GM18502 (cell line): Measurements from ENCODE around the gene SNX18.

Experiments used
- ATAC-seq: cut with Tn5 transposase; IDR thresholded peaks from one replicate; pipeline ENCODE4 v1.9.1; 2021; ENCODE audit warnings: mild to moderate bottlenecking; ENCODE audit not compliant: unreplicated experiment, poor library complexity

The SNX18 gene

DNA sequence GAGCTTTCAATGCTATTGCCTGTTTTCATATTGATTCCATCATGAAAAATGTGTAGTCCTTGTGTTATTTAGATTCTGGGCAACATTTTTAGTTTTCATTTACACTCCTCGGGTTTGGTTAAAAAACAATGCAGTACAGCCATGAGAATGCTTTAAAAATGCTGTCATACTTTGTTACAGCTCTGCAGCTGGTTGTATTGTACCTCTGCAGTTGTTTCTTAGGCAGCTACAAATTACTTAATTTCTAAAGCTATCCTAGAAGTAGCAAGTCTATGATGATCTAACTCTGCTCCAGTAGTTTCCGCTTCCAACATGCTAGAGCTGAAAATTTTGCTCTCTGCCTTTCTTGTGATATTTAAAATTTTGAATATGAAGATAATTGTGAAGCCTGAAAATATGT is 20.2 kb downstream of the SNX18 start:
- ATAC-seq, result no peak

GRCh38 chr5:54538156-54538555 is 20.6 kb downstream of the SNX18 start:
- ATAC-seq, result no peak

GRCh38 chr5:54539001-54539400 is 21.4 kb downstream of the SNX18 start:
- ATAC-seq, result no peak

GRCh38 chr5:54540286-54540685 is 22.7 kb downstream of the SNX18 start:
- ATAC-seq, result no peak

DNA sequence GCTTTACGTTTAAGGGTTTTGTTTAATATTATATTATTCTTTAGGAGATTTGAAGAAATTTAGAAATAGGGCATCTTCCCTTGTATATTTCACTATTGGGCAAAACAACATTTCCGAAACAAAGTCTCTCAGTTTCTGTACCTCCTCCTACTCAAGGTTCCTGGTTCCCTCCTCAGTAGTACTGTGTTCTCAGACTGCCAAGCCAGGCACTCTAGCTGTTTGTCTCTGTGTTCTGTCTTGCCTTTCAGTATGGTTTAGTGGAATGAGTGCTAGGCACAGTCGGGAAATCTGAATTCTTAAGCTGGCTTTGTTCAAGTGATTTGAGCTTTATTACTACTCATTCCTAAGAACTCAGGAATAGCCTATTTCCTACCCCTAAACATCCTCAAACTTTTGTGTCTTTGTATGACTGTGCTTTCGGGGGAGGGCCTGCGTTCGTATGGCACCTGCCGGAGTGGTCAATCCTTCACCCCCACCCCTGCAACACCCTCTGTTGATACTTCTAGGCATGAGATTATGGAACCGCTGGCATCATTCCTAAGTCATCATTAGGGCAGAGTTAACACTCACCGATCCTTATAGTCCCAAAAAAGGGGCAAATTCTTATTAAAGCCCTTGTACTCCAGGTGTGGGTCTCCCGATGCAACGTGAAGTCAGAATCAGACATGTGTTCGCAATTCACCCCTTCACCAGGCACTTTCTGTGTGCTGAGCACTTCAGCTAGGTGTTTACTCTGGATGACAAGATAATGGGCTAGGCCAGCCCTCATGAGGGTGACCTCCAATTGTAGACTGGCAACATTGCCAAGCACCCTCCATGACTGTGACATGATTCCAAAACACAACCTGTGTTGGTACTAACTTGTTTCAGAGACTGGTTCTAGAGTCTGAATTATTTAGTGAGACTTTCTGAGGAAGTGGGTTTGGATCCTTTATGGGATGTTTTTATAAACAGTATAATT is 24.5 kb downstream of the SNX18 start:
- ATAC-seq, result no peak

DNA sequence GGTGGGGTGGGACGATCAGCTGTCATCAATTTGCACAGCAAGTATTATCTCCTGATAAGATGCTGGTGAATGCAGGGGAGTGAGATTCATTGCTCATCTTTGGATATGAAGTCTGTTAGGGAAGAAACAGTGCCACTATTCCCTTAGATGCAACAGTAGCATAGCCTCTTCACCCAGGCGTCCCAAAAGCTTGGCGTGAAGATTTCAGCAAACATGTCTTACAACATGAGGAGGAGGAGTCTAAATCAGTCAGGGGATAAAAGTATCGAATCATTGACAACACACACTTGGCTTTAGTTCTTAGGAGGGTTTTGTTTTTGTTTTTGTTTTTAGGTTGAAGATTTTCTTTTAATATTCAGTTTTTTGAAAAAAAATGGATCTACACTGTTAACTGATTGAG is 26.5 kb downstream of the SNX18 start:
- ATAC-seq, result no peak

DNA sequence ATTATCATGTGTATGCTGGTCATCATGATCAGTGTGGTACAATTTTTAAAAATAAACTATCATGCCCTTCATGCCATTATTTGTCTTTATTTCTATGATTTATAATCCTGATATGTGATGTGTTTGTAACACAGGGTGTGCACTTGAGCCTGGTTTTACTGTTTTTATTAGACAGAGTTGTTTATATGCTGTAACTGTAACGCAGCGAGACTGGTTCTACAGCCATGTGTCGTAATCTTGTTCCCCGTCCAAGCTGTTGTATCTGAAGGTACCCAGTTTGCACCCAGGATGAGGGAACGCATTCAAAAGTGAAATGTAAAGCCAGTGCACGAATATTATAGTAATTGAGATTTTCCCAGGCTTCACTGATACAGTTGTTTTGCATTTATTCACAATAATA is 28.2 kb downstream of the SNX18 start:
- no peak for ATAC-seq

DNA sequence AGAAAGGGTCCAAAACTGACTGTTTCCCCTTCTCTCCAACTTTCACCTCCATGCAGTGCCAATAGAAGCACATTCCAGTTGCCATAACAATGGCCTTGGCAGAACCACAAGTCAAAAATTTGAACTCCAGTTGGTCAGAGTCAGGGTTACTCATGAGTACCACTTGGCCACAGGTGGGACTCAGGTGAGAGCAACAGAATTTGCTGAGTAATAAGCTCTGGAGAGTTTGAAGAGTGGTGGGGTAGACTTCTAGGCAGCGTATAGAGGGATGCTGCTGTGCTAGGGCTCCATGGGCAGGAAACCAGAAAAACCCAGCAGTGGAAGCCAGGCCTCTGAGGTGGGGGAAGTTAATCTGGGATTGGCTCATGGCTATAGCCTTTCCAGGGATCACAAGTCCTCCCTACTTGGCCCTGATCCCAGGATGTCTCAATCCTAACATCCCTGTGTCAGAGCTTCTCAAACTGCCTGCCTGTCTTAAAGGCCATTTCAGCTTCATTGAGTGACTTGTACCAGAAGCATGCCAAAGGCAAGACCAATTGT is 30.2 kb downstream of the SNX18 start:
- no peak for ATAC-seq

GRCh38 chr5:54548565-54548964 is 31.0 kb downstream of the SNX18 start:
- ATAC-seq, result no peak

DNA sequence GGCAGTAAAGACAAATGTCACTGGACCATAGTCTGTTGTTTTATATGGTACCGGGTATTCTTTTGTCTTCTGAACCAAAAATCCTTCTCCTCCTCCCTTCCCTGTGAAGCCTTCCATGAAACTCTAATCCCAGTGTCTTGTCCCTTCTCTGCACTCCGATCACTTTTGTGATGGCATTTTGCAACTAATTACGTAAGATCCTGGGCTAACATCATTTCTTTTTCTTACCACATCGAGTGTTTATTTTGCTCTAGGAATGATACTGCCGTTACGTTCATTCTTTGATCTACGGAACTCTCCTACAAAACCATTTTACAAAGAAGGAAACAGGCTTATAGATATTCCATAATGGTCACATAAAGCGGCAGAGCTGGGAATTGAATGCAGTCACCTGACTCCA is 33.7 kb downstream of the SNX18 start:
- no peak for ATAC-seq

GRCh38 chr5:54551926-54552325 is 34.4 kb downstream of the SNX18 start:
- no peak for ATAC-seq

DNA sequence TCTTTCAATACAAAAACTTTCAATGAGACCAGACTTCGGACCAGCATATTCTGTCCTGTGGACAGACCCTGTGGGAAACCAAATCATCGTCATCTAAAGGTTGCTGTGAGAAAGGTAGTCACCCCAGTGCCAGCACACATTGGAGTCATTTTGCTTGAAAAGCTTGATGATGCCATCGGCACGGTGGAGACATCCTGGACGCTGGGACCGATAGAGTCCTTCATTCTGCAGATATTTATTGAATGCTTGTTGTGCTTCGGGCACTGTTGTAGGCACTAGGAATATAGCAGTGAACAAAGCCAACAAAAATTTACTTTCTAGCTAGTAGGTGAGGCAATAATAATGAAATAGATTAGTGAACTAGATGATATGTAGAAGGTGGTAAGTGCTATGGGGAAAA is 34.9 kb downstream of the SNX18 start:
- ATAC-seq, result no peak

GRCh38 chr5:54553659-54554207 is 36.2 kb downstream of the SNX18 start:
- ATAC-seq, result no peak

DNA sequence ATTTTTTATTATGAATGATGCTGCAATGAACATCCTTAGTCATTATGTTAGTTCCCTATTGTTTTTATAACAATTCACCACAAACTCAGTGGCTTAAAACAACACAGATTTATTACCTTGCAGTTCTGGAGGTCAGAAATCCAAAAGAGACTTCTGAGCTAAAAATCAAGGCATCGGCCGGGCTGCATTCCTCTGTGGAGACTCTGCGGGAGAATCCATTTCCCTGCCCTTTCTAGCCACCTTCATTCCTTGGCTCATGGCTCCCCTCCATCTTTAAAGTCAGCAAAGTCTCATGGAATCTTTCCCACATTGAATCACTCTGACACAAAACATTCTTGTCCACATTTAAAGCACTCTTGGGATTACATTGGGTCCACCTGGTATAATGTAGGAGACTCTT is 38.6 kb downstream of the SNX18 start:
- no peak for ATAC-seq

- ATAC-seq, result no peak
Observed at GRCh38 chr5:54558362-54558761, 40.8 kb downstream of the SNX18 start.

DNA sequence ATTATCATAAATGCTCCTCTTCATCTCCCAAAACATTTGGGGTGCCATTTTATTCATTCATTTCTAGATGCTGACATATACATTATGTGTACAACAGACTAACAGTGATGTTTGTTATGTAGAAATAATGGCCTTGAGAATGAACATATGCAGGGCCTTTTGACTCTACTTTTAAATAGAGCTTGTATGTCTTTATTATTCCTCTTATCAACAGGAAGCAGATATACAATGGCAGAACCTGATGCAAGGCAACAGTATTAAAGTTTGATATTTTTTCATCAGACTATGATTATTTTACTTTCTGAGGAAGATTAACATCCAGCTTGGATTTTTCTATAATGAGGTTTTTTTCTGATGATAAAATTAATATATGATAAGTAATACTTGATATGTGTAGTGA is 44.1 kb downstream of the SNX18 start:
- no peak for ATAC-seq

DNA sequence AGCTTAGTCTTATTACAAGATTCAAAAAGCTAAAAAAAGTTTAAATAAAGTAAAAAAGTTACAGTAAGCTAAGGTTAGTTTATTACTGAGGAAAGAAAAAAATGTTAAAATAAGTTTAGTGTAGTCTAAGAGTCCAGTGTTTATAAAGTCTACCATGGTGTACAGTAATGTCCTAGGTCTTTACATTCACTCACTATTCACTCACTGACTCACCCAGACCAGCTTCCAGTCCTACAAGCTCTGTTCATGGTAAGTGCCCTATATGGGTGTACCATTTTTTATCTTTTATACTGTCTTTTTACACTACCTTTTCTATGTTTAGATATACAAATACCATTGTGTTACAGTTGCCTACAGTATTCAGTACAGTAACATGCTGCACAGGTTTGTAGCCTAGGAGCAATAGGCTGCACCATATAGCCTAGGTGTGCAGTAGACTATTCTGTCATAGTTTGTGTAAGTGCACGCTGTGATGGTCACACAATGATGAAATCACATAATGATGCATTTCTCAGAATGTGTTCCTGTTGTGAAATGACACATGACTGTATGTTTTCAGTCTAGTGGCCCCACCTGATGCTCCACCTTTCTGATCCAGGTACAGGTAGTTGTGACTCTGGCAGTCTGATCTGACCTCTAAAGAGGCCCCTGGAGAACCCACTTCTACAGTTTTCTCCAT is 45.7 kb downstream of the SNX18 start:
- ATAC-seq, result no peak

DNA sequence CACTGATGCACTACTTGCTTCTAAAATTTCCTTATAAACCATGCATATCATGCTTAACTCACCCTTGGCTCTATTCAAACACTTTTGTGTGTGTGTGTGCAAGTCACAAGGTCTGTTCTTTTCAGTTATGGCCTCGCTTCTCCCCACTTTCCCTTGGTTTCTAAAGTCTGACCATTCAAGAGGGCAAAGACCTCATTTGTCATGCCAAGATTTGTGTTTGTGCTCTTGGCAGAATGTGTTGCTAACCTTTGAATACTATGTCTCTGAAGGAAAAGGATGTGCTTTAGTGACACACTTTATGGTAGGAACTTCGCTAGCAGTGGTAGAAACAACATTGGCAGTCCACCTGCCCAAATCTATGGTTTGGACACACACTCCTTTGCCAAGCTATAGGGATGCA is 50.4 kb downstream of the SNX18 start:
- ATAC-seq, result no peak

DNA sequence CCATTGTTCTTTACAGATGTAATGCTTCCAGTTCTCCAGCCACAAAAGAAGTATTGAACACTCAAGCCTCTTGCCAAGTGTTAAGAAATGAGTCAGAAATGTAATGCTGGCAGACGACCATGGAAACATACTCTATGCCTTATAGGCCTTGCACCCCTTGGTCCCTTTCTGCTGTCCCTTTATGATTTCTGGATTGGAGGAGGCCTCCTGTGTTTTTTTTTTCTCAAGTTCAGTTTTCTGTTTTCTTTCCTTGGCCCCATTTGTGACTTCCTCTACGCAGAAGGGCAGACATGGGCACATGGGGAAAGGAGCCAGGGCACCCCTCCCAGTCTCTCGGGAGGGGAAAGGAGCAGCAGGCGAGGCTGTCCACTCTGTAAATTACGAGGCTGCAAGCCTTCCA is 53.4 kb downstream of the SNX18 start:
- no peak for ATAC-seq

GRCh38 chr5:54571462-54571861 is 53.9 kb downstream of the SNX18 start:
- no peak for ATAC-seq

DNA sequence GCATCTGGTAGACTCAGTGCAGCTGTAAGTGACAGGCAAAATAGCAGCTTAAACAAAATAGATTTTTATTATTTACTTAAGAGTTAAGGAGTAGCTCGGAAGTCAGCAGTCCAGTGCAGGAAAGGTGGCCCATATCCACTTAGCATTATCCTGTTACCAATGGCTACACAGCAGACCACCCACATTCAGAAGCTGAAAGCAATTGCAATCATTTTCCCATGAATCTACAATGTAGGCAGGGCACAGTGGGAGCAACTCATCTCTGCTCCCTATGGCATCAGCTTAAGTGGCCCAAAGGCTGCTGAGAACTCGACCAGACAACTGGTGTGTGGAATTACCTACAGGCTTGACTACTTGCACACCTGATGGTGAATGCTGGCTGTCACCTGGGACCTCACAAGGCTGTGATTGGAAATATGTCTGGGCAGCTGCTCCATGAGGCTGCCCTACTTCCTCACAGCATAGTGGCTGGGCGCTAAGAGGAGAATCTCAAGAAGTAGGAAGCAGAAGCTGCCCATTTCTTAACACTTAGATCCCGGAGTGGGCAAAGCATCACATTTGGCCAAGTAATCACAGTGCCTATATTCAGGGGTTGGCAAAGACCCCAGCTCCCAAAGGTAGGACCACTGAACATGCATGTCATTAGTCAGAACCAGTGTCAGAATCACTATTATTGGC is 56.4 kb downstream of the SNX18 start:
- no peak for ATAC-seq
